Measurements from ENCODE around the gene CHIC2.

Gene CHIC2

GRCh38 chr4:53961351-53961750 lies 103.1 kb downstream of the CHIC2 start:
- FAIRE-seq: no peak
- no peak for DNase-seq (ENCODE audit: insufficient read length)
- TF ChIP-seq POLR2AphosphoS5 (IDR thresholded peaks at IDR 0.05; ENCODE audit: low read depth, low read length) (no peak), TAF1 (IDR thresholded peaks at IDR 0.05; ENCODE audit: borderline replicate concordance, low read depth, low read length) (no peak), POLR2A (IDR thresholded peaks at IDR 0.05; ENCODE audit: low read depth, low read length) (no peak)

DNA sequence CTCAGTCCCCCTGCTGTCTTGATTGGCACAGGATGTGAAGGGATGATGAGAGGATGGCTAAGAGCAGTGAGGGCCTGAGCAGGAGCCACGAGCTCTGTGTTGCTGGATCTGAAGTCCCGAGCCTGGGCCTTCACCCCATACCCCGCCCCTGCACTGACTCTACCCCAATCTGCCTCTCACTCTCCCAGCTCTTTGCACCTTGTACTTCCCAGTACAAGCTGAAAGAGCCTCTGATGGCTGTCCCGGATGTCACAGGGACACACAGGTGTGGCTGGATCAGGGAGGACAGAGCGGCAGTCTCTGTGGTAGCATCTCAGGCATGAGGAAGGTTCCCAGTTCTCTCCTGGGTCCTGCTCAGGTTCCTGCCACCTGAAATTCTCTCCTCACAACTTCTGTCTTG lies 103.6 kb downstream of the CHIC2 start:
- no peak for FAIRE-seq
- TF ChIP-seq TAF1 (IDR thresholded peaks at IDR 0.05; ENCODE audit: borderline replicate concordance, low read depth, low read length) (no peak), POLR2AphosphoS5 (IDR thresholded peaks at IDR 0.05; ENCODE audit: low read depth, low read length) (no peak), POLR2A (IDR thresholded peaks at IDR 0.05; ENCODE audit: low read depth, low read length) (no peak)
- no peak for DNase-seq (ENCODE audit: insufficient read length)

Data from GM12892 (cell line).